ENCODE data around the gene DEFB131B.
"Not testable (repeated sequence)": the region's sequence is repeated elsewhere in the genome, so short reads cannot be mapped to it uniquely, and the experiment has no call there.

DEFB131B gene

GRCh38 chr11:71855880-71856279 is 22.4 kb upstream of the DEFB131B start:
- H3K18ac ChIP-seq (ENCODE audit: low read depth in 1 of 2, low read length in 2 of 2); H4K8ac ChIP-seq (ENCODE audit: low read length); H2BK12ac ChIP-seq (ENCODE audit: low read length in 2 of 2); H3K36me3 ChIP-seq (ENCODE audit: control insufficient read depth in 1 of 2, insufficient read depth in 2 of 2, low read depth in 1 of 2, low read length in 2 of 2); H3K27ac ChIP-seq (ENCODE audit: low read length, poor library complexity, severe bottlenecking); H3K4me3 ChIP-seq (ENCODE audit: insufficient read depth in 1 of 2, low read depth in 1 of 2, low read length in 2 of 2); H2BK15ac ChIP-seq (ENCODE audit: low read depth, poor library complexity, severe bottlenecking); H2AFZ ChIP-seq (ENCODE audit: low read depth, low read length); H4K91ac ChIP-seq (ENCODE audit: low read length); H3K23ac ChIP-seq (ENCODE audit: low read length in 2 of 2); H3K79me1 ChIP-seq (replicated peaks; ENCODE audit: low read length, poor library complexity, severe bottlenecking); H3K27me3 ChIP-seq (ENCODE audit: control insufficient read depth in 1 of 2, insufficient read depth in 1 of 2, low read length in 2 of 2); H2BK5ac ChIP-seq (ENCODE audit: low read depth, low read length, poor library complexity, severe bottlenecking); H2AK5ac ChIP-seq (ENCODE audit: low read length, severe bottlenecking); H2BK120ac ChIP-seq (ENCODE audit: low read depth, low read length); H3K4ac ChIP-seq (ENCODE audit: low read depth in 1 of 2, low read length in 2 of 2); H3K4me1 ChIP-seq (ENCODE audit: control insufficient read depth, insufficient read depth, low read depth, low read length); H3K14ac ChIP-seq (ENCODE audit: low read length in 2 of 2); H3K4me2 ChIP-seq (ENCODE audit: low read length, poor library complexity, severe bottlenecking); H3K9ac ChIP-seq (ENCODE audit: low read length); DNase-seq; H3K9me3 ChIP-seq (ENCODE audit: control insufficient read depth, low read length): not testable (repeated sequence)
- 94% methylated on average over 2 of the region's 2 CpGs for WGBS

- not testable (repeated sequence) for H3K36me3 ChIP-seq (ENCODE audit: control insufficient read depth in 1 of 2, insufficient read depth in 2 of 2, low read depth in 1 of 2, low read length in 2 of 2); H3K4ac ChIP-seq (ENCODE audit: low read depth in 1 of 2, low read length in 2 of 2); H3K27ac ChIP-seq (ENCODE audit: low read length, poor library complexity, severe bottlenecking); H2BK120ac ChIP-seq (ENCODE audit: low read depth, low read length); H3K27me3 ChIP-seq (ENCODE audit: control insufficient read depth in 1 of 2, insufficient read depth in 1 of 2, low read length in 2 of 2); H3K14ac ChIP-seq (ENCODE audit: low read length in 2 of 2); H4K8ac ChIP-seq (ENCODE audit: low read length); H3K4me2 ChIP-seq (ENCODE audit: low read length, poor library complexity, severe bottlenecking); H3K18ac ChIP-seq (ENCODE audit: low read depth in 1 of 2, low read length in 2 of 2); H3K79me1 ChIP-seq (replicated peaks; ENCODE audit: low read length, poor library complexity, severe bottlenecking); H3K9ac ChIP-seq (ENCODE audit: low read length); H2BK15ac ChIP-seq (ENCODE audit: low read depth, poor library complexity, severe bottlenecking); H3K9me3 ChIP-seq (ENCODE audit: control insufficient read depth, low read length); DNase-seq; H2BK12ac ChIP-seq (ENCODE audit: low read length in 2 of 2); H2AK5ac ChIP-seq (ENCODE audit: low read length, severe bottlenecking); H2AFZ ChIP-seq (ENCODE audit: low read depth, low read length); H2BK5ac ChIP-seq (ENCODE audit: low read depth, low read length, poor library complexity, severe bottlenecking); H4K91ac ChIP-seq (ENCODE audit: low read length); H3K4me3 ChIP-seq (ENCODE audit: insufficient read depth in 1 of 2, low read depth in 1 of 2, low read length in 2 of 2); H3K23ac ChIP-seq (ENCODE audit: low read length in 2 of 2); H3K4me1 ChIP-seq (ENCODE audit: control insufficient read depth, insufficient read depth, low read depth, low read length)
- no CpG with 5 or more reads among the region's 3 CpGs for WGBS
Measured at GRCh38 chr11:71860835-71861234, 17.4 kb upstream of the DEFB131B start.

- H3K79me1 ChIP-seq (replicated peaks; ENCODE audit: low read length, poor library complexity, severe bottlenecking); H3K4ac ChIP-seq (ENCODE audit: low read depth in 1 of 2, low read length in 2 of 2); H2BK120ac ChIP-seq (ENCODE audit: low read depth, low read length); H3K27me3 ChIP-seq (ENCODE audit: control insufficient read depth in 1 of 2, insufficient read depth in 1 of 2, low read length in 2 of 2); H3K23ac ChIP-seq (ENCODE audit: low read length in 2 of 2); H3K9me3 ChIP-seq (ENCODE audit: control insufficient read depth, low read length); H2AK5ac ChIP-seq (ENCODE audit: low read length, severe bottlenecking); H2BK15ac ChIP-seq (ENCODE audit: low read depth, poor library complexity, severe bottlenecking); H3K18ac ChIP-seq (ENCODE audit: low read depth in 1 of 2, low read length in 2 of 2); H3K36me3 ChIP-seq (ENCODE audit: control insufficient read depth in 1 of 2, insufficient read depth in 2 of 2, low read depth in 1 of 2, low read length in 2 of 2); H3K4me2 ChIP-seq (ENCODE audit: low read length, poor library complexity, severe bottlenecking); H3K27ac ChIP-seq (ENCODE audit: low read length, poor library complexity, severe bottlenecking); H4K91ac ChIP-seq (ENCODE audit: low read length); H3K9ac ChIP-seq (ENCODE audit: low read length); H2AFZ ChIP-seq (ENCODE audit: low read depth, low read length); H3K4me1 ChIP-seq (ENCODE audit: control insufficient read depth, insufficient read depth, low read depth, low read length); H2BK5ac ChIP-seq (ENCODE audit: low read depth, low read length, poor library complexity, severe bottlenecking); H4K8ac ChIP-seq (ENCODE audit: low read length); H2BK12ac ChIP-seq (ENCODE audit: low read length in 2 of 2); H3K4me3 ChIP-seq (ENCODE audit: insufficient read depth in 1 of 2, low read depth in 1 of 2, low read length in 2 of 2); H3K14ac ChIP-seq (ENCODE audit: low read length in 2 of 2): not testable (repeated sequence)
- WGBS = 97% methylated on average over 2 of the region's 3 CpGs
- peak; percentile 71 for DNase-seq
Measured at GRCh38 chr11:71863978-71864627, 14.2 kb upstream of the DEFB131B start.

- H2BK15ac ChIP-seq (ENCODE audit: low read depth, poor library complexity, severe bottlenecking); H4K91ac ChIP-seq (ENCODE audit: low read length); H3K36me3 ChIP-seq (ENCODE audit: control insufficient read depth in 1 of 2, insufficient read depth in 2 of 2, low read depth in 1 of 2, low read length in 2 of 2); H2AK5ac ChIP-seq (ENCODE audit: low read length, severe bottlenecking); H2BK120ac ChIP-seq (ENCODE audit: low read depth, low read length); H2BK12ac ChIP-seq (ENCODE audit: low read length in 2 of 2); H3K27ac ChIP-seq (ENCODE audit: low read length, poor library complexity, severe bottlenecking); H3K18ac ChIP-seq (ENCODE audit: low read depth in 1 of 2, low read length in 2 of 2); H3K23ac ChIP-seq (ENCODE audit: low read length in 2 of 2); H3K4ac ChIP-seq (ENCODE audit: low read depth in 1 of 2, low read length in 2 of 2); H3K27me3 ChIP-seq (ENCODE audit: control insufficient read depth in 1 of 2, insufficient read depth in 1 of 2, low read length in 2 of 2); DNase-seq; H3K4me1 ChIP-seq (ENCODE audit: control insufficient read depth, insufficient read depth, low read depth, low read length); H3K9me3 ChIP-seq (ENCODE audit: control insufficient read depth, low read length); H3K9ac ChIP-seq (ENCODE audit: low read length); H2BK5ac ChIP-seq (ENCODE audit: low read depth, low read length, poor library complexity, severe bottlenecking); H3K4me3 ChIP-seq (ENCODE audit: insufficient read depth in 1 of 2, low read depth in 1 of 2, low read length in 2 of 2); H3K14ac ChIP-seq (ENCODE audit: low read length in 2 of 2); H3K79me1 ChIP-seq (replicated peaks; ENCODE audit: low read length, poor library complexity, severe bottlenecking); H2AFZ ChIP-seq (ENCODE audit: low read depth, low read length); H4K8ac ChIP-seq (ENCODE audit: low read length); H3K4me2 ChIP-seq (ENCODE audit: low read length, poor library complexity, severe bottlenecking): not testable (repeated sequence)
- WGBS = 80% methylated on average over 1 of the region's 1 CpG
Measured at GRCh38 chr11:71867209-71867608, 11.0 kb upstream of the DEFB131B start.
